Stomach smooth muscle (tissue), 2 donors: ENCODE measurements around the gene AGPAT2.
A peak's percentile ranks its signal among the peaks of the same experiment; 100 is the strongest.

Experiments
- H3K27ac ChIP-seq: one replicate; pipeline ENCODE4 v1.7.0; 2013; ENCODE audit warnings: mild to moderate bottlenecking, low read length, inconsistent platforms
- H3K27me3 ChIP-seq, 2 donors: one replicate each; pipeline ENCODE4 v1.7.0; 2013; ENCODE audit warnings: low read length in 2 of 2; ENCODE audit not compliant: insufficient read depth in 2 of 2, control insufficient read depth in 1 of 2
- H3K36me3 ChIP-seq, 2 donors: one replicate each; pipeline ENCODE4 v1.7.0; 2013; ENCODE audit warnings: low read length in 2 of 2; ENCODE audit not compliant: control insufficient read depth in 2 of 2, insufficient read depth in 2 of 2
- H3K4me1 ChIP-seq: one replicate; pipeline ENCODE4 v1.7.0; 2013; ENCODE audit warnings: low read length; ENCODE audit not compliant: control insufficient read depth, insufficient read depth
- H3K4me3 ChIP-seq, 2 donors: one replicate each; pipeline ENCODE4 v1.7.0; 2013; ENCODE audit warnings: low read length in 2 of 2
- H3K9ac ChIP-seq, 2 donors: one replicate each; pipeline ENCODE4 v1.7.0; 2013; ENCODE audit warnings: low read length in 2 of 2, mild to moderate bottlenecking in 1 of 2
- H3K9me3 ChIP-seq, 2 donors: one replicate each; pipeline ENCODE4 v1.7.0; 2013; ENCODE audit warnings: low read length in 2 of 2; ENCODE audit not compliant: control insufficient read depth in 2 of 2
- donor health status: healthy.
- donor health status: Pancreatic carcinoma.

Gene AGPAT2

GRCh38 chr9:136720251-136720897, 33.1 kb upstream of the AGPAT2 start:
- peaks cover 18 to 20% of the 10 kb centered on the region in 2 donors for H3K36me3 ChIP-seq
- peaks cover 35% of the 10 kb centered on the region for H3K4me1 ChIP-seq
- no peaks in the 10 kb centered on the region for H3K9me3 ChIP-seq
- H3K27ac ChIP-seq = no peak overlapping the region
- H3K9ac ChIP-seq = peak overlapping the region in 1 of 2 donors; percentile 28
- H3K27me3 ChIP-seq = no peaks in the 10 kb centered on the region
- no peak overlapping the region for H3K4me3 ChIP-seq

GRCh38 chr9:136719195-136719880, 32.1 kb upstream of the AGPAT2 start:
- H3K27me3 ChIP-seq = peaks cover 0 to under 1% of the 10 kb centered on the region in 2 donors
- H3K27ac ChIP-seq = no peak overlapping the region
- peaks cover 33% of the 10 kb centered on the region for H3K4me1 ChIP-seq

GRCh38 chr9:136718345-136719194, 31.3 kb upstream of the AGPAT2 start:
- H3K27ac ChIP-seq = no peak overlapping the region
- H3K4me1 ChIP-seq = peaks cover 37% of the 10 kb centered on the region
- no peaks in the 10 kb centered on the region for H3K9me3 ChIP-seq
- no peak overlapping the region for H3K9ac ChIP-seq
- no peak overlapping the region for H3K4me3 ChIP-seq
- H3K36me3 ChIP-seq = peaks cover 7 to 9% of the 10 kb centered on the region in 2 donors
- peaks cover 0 to 4% of the 10 kb centered on the region in 2 donors for H3K27me3 ChIP-seq

More at GRCh38 chr9:136719195-136719880, 32.1 kb upstream of the AGPAT2 start:
- H3K9ac ChIP-seq = no peak overlapping the region
- no peak overlapping the region for H3K4me3 ChIP-seq
- H3K9me3 ChIP-seq = no peaks in the 10 kb centered on the region
- peaks cover 14 to 17% of the 10 kb centered on the region in 2 donors for H3K36me3 ChIP-seq

GRCh38 chr9:136717399-136717798, 30.1 kb upstream of the AGPAT2 start:
- Histone ChIP-seq H3K27me3 (peaks cover 0 to 7% of the 10 kb centered on the region in 2 donors), H3K4me3 (no peak overlapping the region), H3K9ac (no peak overlapping the region), H3K4me1 (peaks cover 42% of the 10 kb centered on the region), H3K36me3 (peaks cover 0 to 2% of the 10 kb centered on the region in 2 donors), H3K9me3 (no peaks in the 10 kb centered on the region), H3K27ac (no peak overlapping the region)

DNA sequence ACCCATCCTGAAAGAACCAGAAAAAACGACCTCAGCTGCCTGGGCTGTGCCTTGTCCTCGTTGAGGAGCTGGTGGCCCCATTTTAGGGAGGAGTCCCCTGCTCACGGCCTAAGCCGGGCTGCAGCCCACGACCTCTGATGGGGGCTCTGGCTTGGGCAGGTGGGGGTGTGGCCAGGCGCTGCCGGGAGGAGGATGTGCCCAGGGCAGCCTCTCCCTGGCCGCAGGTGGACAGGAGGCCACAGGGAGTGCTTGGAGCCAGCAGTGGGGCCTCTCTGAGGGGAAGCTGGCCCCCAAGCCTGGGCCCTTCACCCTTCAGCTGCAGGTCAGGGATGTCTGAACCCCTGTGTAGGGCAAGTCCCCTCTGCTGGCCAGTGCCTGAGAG, 27.6 kb upstream of the AGPAT2 start:
- Histone ChIP-seq H3K4me1 (peaks cover 32% of the 10 kb centered on the region), H3K4me3 (no peak overlapping the region), H3K27ac (no peak overlapping the region), H3K9ac (no peak overlapping the region), H3K9me3 (no peaks in the 10 kb centered on the region), H3K36me3 (no peaks in the 10 kb centered on the region), H3K27me3 (peaks cover 0 to 9% of the 10 kb centered on the region in 2 donors)

DNA sequence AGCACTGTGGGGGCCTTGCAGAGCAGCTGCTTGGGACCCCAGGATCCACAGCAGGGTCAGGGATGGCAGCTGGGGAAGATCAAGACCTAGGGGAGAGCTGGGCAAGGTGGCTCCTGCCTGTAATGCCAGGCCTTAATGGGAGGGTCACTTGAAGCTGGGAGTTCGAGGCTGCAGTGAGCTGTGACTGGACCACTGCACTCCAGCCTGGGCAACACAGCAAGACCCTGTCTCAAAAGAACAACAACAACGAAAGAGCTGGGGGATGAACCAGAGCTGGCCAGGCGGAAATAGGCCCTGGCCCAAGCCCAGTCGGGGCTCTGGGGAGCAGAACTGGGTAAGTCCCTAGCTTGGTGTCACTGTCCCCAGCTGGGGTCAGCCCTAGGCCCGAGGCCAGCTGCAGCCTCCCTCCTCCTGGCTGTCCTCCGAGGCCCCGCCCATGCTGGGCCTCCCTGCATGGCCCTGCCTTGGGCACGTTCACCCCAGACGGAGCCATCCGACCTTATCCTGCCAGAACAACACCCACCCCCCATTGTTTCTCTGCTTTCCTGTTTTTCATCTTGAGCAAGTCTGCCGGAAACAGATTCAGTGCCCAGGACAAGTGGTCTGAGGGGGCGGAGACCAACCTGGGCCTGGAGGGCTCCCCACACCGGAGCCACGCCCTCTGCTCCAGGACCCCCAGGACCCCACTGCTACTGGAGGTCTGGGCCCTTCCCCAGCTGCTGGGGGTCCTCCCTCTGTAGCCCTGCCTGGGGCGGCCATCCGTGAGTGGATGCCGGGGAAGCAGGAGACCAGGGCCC, 27.0 kb upstream of the AGPAT2 start:
- no peak overlapping the region for H3K9ac ChIP-seq
- no peak overlapping the region for H3K4me3 ChIP-seq
- no peaks in the 10 kb centered on the region for H3K36me3 ChIP-seq
- H3K27me3 ChIP-seq = peaks cover 0 to 9% of the 10 kb centered on the region in 2 donors
- peaks cover 26% of the 10 kb centered on the region for H3K4me1 ChIP-seq
- no peaks in the 10 kb centered on the region for H3K9me3 ChIP-seq
- H3K27ac ChIP-seq = no peak overlapping the region

- peak overlapping the region in 1 of 2 donors; percentile 66 for H3K4me3 ChIP-seq
- no peaks in the 10 kb centered on the region for H3K9me3 ChIP-seq
- no peaks in the 10 kb centered on the region for H3K36me3 ChIP-seq
- peak overlapping the region in 1 of 2 donors; percentile 71 for H3K9ac ChIP-seq
- peaks cover 0 to 9% of the 10 kb centered on the region in 2 donors for H3K27me3 ChIP-seq
- H3K27ac ChIP-seq = peak overlapping the region; percentile 41
- H3K4me1 ChIP-seq = peaks cover 21% of the 10 kb centered on the region
Observed at GRCh38 chr9:136713550-136713949, 26.3 kb upstream of the AGPAT2 start.

- peak overlapping the region; percentile 29 to 71 for H3K9ac ChIP-seq
- H3K27me3 ChIP-seq = peaks cover 0 to 9% of the 10 kb centered on the region in 2 donors
- H3K27ac ChIP-seq = peak overlapping the region; percentile 41
- H3K9me3 ChIP-seq = no peaks in the 10 kb centered on the region
- no peaks in the 10 kb centered on the region for H3K36me3 ChIP-seq
- peaks cover 19% of the 10 kb centered on the region for H3K4me1 ChIP-seq
- H3K4me3 ChIP-seq = peak overlapping the region; percentile 55 to 66
Observed at GRCh38 chr9:136712690-136713544, 25.7 kb upstream of the AGPAT2 start.

DNA sequence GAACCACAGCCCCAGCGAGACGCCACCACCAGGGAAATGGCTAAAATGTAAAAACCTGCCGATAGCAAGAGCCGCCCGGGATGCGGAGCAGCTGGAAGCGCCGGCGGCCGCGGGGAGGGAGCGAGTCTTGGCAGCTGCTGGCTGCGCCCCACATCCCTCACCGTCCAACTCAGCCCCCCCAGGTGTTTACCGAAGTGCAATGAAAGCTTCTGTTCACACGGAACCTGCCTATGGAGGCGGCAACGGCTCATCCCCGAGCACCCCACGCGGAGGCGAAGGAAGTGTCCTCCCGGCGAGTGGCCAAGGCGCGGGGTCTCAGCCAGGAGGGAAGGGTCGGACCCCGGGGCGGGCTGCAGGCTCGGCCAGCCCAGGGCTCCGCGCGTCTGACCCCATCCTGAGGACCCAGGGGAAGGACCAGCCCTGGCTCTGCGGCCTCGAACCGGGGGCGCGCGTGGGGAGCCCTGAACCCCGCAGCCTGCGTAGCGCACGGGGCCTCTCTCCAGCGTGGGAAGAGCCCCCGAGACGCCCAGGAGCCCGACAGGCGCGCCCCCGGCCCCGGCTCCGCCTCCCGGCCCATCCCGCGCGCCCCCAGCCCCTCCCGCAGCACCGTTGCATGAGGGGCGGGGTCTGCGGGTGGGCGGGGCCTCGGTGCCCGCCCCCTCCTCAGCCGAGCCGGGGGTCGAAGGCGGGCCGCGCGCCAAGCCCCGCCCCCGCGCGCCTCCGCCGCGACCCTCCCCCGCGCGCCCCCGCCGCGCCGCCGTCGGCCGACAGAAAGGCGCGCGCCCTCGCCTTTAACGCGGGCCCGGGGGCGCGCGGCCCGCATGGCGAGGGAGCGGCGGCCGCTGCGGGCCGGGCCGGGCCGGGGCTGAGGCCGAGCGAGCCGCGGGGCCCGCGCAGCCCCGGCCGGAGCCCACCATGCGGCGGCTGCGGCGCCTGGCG, 24.8 kb upstream of the AGPAT2 start, which contains the start of gene DIPK1B:
Gene DIPK1B, plus strand, starts transcription at position 822 of the 939 bp plus-strand sequence. Its CDS starts 94 bp downstream, at position 916.
- Histone ChIP-seq H3K4me3 (peak within 1 kb of the TSS; percentile 55 to 66), H3K9ac (peak within 1 kb of the TSS; percentile 29 to 71), H3K27me3 (peaks cover 0 to 9% of the 10 kb centered on the region in 2 donors), H3K27ac (peak within 1 kb of the TSS; percentile 41), H3K4me1 (peaks cover 19% of the 10 kb centered on the region), H3K36me3 (no peaks in the 10 kb centered on the region), H3K9me3 (no peaks in the 10 kb centered on the region)
